Activated gamma-delta T cell (primary cell): ENCODE data around the gene PTCH1.

Source experiments
- DNase-seq: peaks from one replicate; lab custom pipeline; 2025; lab: John Stamatoyannopoulos, UW

The PTCH1 gene

DNA sequence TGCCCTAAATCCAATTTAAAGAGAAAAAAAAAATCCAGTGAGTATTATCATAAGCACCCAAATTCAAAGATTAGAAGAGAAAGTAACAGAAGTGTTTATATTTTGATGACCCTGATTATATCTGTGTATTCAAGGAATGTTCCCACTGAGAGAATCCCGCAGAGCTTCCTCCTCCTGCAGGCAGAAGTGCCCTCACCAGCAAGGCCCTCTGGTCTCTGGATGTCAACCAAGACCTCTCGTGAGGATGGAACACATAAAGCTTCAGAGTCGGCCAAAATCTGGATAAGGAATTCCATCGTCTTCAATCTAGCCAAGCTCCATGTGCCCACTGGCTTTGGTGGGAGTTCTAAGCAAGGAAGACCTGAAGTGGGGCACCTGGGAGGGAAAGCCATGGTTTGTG, 18.1 kb downstream of the PTCH1 start:
- no peak for DNase-seq

GRCh38 chr9:95497772-95498171, 19.0 kb downstream of the PTCH1 start:
- DNase-seq = no peak

DNA sequence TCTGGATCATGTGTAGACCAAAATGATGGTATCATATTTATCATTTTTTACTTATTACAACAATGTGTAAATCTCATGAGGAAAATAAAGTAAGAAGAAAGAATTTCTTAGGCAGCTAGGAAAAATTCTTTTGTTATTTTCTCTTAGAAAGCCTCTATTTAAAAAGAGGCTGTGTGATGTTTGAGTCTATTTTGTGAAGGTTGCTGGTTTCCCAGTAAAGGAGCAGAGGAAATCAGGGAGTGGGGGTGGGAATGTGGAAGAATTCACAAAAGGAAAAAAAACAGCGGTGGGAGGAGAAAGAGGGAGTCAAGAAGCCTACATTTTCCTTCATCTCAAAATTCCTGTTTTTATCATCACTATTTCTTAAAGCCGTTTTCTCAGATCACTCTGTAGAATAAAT, 20.1 kb downstream of the PTCH1 start:
- no peak for DNase-seq

GRCh38 chr9:95495961-95496360, 20.8 kb downstream of the PTCH1 start:
- no peak for DNase-seq

GRCh38 chr9:95495529-95495928, 21.2 kb downstream of the PTCH1 start:
- no peak for DNase-seq

DNA sequence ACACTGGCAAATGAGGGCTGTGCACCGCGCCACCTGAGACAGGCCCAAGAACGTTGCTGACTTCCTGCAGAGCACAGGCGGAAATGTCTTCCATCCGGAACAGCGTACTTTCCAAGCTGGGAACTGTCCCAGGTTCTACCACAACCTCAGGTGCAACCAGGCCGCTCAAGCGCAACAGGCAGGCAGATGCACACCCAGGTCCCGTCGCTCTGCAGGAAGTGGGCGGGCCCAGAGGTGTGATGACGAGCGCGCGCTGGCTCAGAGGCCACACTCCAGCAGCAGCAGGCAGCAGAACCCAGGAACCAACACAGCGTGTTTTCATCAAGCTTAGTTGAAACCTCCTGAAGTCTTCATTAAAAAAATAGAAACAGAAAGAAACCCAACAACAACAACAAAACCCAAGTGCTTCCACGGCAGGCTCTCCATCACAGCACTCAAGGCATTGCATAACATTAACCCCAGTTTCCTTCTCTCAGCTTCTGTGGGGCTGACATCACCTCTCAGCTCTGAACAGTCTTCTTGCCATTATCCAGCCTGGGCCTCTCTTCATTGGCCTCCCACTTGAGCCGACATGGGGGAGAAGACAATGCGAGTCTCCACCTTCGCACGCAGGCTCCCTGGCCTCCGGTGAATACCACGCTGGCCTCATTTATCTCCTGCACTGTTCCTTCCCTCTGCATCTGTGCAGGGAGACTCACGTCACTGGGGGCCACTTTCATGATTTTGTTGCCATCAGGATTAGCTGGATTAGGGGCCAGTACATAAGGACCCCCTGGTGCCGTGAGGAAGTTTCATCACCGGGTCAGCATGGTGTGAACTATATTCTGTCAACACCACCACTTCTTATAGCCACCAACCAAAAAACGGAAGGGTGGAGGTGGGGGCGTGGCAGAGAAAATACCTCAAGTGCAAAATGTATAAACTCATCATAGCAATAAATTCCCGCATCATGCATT, 22.1 kb downstream of the PTCH1 start:
- peak; percentile 73 for DNase-seq

DNA sequence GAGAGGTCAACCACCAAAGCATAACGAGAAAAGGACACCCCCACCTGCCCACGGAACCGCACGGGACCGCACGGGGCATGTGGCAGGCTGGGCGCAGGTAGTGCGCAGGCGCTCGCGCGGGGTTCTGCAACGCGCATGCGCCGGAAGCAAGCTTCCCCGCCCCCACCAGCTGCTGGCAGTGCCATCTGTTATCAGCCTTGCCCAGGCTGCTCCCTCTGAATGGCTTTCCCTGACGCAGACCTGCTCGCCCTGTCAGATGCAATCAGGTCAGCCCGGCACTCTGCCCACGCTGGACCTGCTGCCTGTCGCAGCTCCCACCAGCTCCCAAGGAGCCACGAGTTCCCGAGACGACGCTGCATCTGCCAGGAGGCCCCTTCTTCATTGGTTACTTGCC, 22.8 kb downstream of the PTCH1 start:
- DNase-seq = peak; percentile 31

- DNase-seq = no peak
These were observed 23.4 kb downstream of the PTCH1 start for GRCh38 chr9:95493402-95493801.

DNA sequence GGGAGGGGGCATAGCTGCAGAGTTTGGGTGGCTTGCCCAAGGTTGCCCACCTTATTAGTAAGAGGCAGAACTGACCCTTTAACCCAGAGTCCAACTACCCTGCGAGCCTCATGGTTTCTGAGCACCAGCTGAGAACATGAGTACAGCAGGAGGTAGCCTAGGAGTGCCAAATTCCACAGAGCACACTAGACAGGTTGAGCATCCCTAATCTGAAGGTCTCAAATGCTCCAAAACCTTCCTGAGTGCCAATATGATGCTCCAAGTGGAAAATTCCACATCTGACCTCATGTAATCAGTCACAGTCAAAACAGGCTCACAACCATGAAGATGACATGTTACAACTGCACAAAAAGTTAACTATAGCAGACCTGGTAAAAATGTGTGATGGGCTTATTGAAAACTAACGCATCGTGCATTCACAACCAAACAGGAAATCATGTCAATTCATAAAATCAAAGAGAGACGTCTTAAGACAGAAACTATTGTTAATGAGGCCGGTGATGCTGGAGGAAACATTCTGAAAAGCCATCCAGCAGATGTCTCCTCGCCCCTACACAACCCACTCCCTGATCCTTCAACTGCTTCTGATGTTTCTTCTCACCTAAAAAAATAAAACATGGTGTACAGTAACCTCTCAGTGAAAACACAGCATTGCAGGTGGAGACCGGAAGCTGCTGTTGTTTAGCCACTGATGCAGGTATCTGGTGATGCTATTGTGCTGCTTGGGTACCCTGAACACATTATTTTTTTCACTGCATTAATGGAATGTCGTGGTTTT, 25.0 kb downstream of the PTCH1 start:
- DNase-seq = no peak

DNA sequence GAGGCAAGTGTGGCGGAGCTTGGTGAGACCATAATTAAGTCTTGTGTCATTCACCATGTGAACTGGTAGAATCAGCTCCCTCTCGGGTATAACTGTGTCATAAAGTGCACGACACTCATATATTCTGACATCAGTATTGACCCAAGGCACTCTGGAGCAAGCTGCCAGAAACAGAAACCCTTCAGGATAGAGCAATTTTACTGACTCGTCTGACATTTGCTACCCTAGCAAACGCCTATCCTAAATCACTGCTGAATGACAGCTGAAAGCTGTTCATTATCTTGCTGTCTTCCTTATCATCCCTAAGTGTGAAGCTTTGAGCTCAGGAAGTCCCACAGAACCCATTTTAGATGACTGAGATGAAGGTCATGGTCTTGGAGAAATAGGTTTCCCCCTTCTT, 27.8 kb downstream of the PTCH1 start:
- DNase-seq = no peak

GRCh38 chr9:95486318-95486717, 30.5 kb downstream of the PTCH1 start:
- no peak for DNase-seq

DNA sequence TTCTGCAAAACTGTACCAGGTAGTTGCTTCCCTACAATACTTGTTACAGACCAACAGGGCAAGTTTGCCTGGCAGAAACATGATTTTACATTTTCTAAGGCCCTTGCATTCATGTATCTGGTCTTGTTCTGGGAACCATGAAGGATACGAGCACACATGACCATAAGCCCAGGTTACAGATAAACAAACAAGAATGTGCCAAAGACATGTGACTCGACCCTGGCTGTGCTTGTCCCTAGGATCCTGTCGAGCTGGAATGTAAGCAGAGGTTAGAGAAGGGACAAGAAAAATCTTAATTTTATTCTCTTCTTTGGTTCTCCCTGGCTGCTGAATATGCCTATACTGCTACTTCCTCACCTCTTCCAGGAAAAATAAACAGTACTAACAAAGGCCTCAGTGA, 32.5 kb downstream of the PTCH1 start:
- no peak for DNase-seq

DNA sequence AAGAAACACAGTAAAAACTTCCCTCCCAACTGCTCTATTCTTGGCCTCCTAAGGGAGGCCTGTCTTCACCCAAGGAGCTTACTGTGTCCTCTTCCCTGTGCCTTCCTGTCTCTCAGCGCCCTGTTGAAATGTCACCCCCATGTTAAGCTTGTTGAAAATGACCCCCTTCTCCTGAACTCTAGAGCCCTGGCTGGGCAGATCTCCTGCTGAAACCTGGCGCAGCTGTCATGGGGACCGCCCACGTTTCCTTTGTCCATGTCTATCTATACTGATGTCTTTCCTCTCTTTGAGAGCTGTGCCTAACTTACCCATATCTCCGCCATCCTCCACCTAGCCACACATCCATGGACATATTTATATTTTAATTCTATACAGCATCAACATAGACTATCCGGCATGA, 33.3 kb downstream of the PTCH1 start:
- no peak for DNase-seq

DNA sequence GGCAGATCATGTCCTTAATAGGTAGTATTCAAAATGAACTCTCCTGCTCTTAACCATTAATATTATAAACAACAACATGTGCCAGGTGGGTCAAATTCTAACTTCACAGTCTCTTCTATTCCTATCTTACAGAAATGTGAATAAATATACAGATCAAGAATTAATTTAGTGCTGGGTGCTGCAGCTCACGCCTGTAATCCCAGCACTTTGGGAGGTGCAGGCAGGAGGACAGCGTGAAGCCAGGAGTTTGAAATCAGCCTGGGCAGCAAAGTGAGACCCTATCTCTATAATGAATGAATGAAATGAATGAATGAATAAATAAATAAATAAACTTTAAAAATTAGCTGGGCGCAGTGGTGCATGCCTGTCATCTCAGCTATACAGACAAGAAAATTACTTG, 34.1 kb downstream of the PTCH1 start:
- no peak for DNase-seq

DNA sequence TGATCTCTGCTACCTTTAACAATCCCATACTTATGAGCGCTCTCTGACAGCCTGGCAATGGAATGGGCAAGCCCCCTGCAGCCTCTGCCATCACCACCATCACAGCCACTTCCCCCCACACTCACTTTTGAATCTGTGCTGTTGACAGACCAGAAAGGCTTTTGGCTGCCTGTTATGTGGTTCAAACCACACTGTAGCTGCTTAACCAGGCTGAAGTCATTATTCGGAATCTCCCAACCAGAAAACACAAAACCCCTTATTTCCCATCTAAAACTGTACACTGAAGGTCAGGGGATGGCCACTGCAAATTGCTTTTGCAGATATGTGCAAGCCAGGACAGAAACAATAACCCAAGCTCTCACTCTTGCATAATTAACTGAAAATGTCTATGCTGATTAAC, 35.8 kb downstream of the PTCH1 start:
- no peak for DNase-seq

DNA sequence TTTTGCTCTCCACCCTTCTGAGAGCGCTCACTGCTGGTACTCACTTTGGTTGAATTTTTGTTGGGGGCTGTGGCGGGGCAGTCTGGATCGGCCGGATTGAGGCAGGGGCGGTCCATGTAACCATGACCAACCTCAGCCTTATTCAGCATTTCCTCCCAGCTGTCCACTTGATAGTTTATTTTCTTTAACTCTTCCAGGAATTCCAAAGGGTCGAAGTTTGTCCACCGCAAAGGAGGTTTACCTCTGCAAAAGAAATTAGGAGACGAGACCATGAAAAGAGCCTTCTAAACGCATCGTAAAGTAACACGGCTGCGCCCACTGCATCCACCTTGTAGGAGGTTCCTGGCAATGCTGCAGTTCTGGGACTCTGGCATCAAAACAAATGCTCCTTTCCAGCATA, 36.4 kb downstream of the PTCH1 start:
- no peak for DNase-seq

- no peak for DNase-seq
These were observed 37.4 kb downstream of the PTCH1 start for GRCh38 chr9:95479330-95479729.

DNA sequence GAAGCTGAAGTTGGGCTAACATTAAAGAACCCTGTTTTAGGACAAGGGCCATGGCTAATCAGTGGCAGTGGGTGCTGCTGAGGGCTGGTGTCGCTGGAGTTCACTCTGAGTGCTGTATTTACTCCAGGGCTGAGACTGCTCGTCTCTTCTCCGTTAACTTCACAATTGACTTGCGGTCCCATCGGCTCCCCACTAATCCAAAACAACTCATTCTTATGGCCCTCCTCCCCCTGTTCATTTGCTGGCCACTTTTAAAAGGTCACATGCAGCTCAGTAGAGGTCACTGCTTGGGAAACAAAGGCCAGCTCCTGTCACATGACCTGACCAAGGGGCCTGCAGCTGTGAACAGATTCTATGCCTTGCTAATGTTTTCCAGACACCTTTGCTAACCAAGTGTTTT, 38.4 kb downstream of the PTCH1 start:
- DNase-seq = no peak

DNA sequence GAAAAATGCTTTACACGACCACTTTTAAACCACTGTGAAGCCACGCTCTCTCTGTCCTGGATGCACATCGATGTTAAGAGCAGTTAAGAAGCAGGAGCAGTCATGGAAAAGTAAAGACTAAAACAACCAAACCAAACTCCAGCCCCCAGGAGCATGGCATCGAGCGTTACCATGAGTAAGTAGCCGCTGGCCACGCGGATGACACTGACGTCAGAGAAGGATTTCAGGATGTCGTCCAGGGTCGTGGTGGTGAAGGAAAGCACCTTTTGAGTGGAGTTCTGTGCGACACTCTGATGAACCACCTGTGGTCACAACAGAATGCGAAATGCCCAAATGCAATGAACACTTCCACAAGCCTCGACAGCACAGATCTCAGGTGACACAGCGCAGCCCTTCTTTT, 38.9 kb downstream of the PTCH1 start:
- DNase-seq = no peak

GRCh38 chr9:95477441-95477840, 39.3 kb downstream of the PTCH1 start:
- no peak for DNase-seq

- DNase-seq = no peak
These were observed 48.0 kb downstream of the PTCH1 start for GRCh38 chr9:95468791-95469190.

DNA sequence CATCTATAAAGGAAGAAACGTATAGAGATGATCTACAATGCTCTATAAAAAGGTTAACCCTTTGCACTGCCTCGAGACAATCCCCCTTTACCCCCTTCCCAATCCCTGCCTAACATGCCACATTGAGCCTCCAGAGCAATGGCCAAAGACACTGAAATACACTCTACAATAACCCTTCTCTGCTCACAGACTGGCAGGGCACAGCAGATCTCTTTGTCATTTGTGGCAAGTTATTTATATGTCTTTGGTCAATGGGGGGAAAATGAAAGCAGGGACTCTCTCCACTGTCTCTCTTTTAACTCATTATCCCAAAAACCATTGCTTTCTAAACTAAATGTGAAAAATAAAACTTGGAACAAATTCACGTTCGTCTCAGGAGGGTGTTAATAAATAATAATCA, 51.7 kb downstream of the PTCH1 start:
- DNase-seq = no peak
